NCI-H446 treated with DMSO at 0.1 percent for 48 hours (cell line): ENCODE data around the gene HPD.
A peak's percentile ranks its signal among the peaks of the same experiment; 100 is the strongest.

Experiments used
- DNase-seq: peaks from one replicate; lab custom pipeline; 2025; lab: John Stamatoyannopoulos, UW

Gene HPD

GRCh38 chr12:121810234-121810817 is 48.3 kb downstream of the HPD start:
- DNase-seq = no peak

DNA sequence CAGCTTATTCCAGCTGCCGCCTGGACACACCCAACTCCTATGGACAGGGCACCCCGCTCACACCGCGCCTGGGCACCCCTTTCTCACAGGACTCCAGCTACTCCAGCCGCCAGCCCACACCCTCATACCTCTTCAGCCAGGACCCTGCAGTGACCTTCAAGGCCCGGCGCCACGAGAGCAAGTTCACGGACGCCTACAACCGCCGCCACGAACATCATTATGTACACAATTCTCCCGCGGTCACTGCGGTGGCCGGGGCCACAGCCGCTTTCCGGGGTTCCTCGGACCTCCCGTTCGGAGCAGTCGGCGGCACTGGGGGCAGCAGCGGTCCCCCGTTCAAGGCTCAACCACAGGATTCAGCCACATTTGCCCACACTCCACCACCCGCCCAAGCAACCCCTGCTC is 48.9 kb downstream of the HPD start:
- no peak for DNase-seq

- no peak for DNase-seq
Observed at GRCh38 chr12:121808623-121809022, 50.0 kb downstream of the HPD start.

DNA sequence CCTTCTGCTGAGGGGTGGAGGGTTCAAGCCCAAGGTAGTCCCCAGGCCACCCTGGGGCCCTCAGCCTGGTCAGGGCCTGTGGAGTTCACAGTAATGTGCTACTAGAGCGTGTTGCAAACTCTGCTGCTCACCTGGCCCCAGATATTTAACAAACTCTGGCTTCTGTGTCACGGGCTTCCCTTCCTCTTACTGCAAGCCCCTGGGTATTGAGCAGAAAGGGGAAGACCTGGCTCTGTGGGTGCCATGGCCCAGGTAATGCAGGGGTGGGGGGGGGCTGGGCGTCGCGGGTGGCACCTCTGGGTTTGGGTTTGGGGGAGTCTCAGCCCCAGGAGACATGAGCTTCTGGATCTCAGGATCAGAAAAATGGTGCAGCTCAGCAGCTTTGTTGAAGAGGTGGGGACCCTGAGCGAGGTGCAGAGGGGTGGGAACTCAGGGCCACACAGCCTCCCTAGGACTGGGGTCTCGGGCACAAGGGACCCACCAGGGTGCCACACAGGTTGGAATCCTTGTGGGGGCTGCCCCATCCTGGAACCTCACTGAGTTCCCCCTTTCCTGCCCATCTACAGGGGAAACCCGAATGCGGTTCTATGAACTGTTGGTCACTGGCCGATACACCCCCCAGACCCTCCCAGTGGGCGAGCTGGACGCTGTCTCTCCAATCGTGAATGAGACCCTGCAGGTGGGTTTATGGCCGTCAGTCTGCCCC is 50.9 kb downstream of the HPD start:
- no peak for DNase-seq

DNA sequence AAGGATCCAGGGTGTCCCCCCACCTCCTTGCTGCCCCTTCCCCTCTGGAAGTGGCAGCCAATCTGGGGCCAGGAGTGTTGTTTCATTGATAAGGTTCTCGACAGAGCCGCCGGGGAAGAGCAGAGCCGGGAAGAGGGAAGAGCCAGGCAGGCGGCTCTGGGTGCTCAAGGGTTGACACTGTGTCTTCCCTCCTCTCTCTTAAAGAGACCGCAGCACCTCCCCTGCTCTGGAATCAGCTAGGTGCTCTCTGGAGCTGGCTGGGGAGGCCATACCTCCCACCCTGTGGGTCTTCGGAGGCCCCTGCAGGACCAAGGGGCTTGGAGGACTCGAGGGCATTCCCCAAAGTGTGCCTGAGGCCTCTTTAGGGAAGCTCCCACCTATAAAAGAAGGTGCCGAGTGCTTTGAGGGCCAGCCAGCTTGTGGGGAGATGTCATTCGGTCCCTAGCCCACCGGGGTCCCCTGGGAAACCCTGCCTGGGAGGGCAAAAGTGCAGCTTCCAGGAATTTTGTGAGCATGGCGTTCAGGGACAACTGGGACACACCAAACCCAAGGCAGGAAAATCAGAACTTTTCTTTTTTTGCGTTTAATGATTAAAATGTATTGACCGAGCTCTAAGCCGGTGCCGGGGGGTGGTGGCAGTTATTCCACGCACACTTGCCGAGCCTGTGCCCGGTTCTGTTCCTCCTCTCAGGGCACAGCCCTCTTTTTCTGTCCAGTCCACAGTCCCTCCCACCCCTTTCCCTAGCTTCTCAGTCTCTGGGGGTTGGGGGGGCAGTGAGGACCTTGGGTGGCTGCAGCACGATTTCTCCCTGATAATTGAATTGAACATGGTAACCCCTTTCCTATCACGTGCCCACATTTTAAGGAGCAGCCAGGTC is 51.9 kb downstream of the HPD start:
- no peak for DNase-seq

DNA sequence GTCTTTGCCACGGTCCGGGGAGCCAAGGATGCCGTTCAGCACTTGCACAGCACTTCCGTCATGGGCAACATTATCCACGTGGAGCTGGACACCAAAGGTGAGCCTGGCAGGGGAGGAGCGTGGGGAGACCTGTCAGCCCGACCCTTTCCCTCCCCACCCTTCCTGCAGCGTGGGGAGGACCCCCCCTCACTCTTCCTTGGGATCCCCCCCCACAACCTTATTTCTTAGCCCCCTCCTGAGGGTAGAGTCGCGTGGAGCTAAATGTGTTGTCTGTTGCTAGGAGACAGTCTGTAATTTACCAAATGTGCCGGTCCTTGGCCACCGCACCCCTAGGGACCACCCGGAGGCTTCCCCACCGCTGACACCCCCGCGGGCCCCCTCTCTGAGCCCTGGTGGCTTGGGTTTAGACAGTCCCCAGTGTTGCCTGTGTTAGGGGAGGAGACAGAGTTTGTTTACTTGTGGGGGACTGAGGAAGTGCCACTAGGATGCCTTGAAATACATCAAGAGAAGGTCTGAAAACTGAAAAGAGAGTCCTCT is 52.6 kb downstream of the HPD start:
- no peak for DNase-seq

GRCh38 chr12:121805171-121806008 is 53.3 kb downstream of the HPD start:
- DNase-seq = no peak

- no peak for DNase-seq
Observed at GRCh38 chr12:121804417-121805111, 54.1 kb downstream of the HPD start.

- DNase-seq = no peak
Observed at GRCh38 chr12:121803861-121804416, 54.7 kb downstream of the HPD start, which contains the start of gene SETD1B. SETD1B (plus strand) TSS chr12:121804009; CDS start chr12:121804738, 729 bp downstream.

DNA sequence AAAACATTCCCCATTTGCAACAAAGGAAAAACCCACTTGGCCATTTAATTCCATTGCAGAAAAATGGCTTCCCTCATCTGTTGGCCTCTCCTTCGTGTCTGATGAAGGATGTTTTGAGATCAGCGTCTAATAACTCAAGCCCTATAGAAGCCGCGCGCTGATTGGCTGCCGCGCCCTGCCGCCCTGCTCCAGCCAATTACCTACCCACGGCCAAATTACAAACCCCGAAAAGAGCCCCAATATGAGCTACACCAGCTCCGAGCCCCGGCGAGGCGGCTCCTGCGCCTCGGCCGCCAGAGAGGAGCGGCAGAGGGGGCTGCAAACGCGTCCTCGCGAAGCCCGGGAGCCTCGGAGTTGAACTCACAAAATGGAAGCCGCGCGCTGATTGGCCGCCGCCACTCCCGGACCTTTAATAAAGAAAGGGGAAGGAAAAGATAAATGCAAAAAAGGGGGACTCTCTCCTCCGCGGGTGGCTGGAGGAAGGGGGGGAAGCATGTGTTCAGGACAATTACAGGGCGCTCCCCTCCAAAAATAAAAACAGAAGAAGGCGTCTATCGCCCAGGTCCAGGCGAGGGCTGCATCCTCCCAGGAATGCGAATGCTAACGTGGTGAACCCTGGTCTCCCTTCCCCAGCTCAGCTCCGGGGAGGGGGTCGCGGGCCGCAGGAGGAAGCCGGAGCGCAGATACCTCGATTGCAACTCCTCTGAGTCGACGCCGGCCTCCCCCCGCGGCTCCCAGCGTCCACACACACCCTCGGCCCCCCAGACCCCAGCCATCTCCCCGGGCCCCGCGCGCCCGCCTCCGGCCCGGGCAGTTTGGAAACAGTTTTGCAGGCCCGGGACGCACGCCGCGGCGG is 55.6 kb downstream of the HPD start:
- DNase-seq = peak; percentile 95

DNA sequence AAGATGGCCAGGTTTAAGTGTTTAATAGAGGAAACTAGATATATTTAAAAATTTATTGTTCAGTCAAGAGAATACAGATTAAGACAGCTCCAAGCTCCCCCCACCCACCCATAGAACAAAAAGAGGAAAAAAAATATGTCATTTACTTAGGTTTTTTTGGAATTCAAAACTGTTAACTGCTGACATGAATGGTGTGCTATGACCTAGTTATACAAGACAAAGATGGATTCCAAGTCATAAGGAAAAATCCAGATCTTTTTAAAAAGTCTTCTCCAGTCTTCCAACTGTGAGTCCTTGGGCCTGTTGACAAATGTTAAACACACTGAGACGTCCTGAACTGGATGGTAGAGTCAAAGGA is 56.2 kb downstream of the HPD start:
- no peak for DNase-seq

GRCh38 chr12:121801595-121802484 is 56.8 kb downstream of the HPD start:
- no peak for DNase-seq

DNA sequence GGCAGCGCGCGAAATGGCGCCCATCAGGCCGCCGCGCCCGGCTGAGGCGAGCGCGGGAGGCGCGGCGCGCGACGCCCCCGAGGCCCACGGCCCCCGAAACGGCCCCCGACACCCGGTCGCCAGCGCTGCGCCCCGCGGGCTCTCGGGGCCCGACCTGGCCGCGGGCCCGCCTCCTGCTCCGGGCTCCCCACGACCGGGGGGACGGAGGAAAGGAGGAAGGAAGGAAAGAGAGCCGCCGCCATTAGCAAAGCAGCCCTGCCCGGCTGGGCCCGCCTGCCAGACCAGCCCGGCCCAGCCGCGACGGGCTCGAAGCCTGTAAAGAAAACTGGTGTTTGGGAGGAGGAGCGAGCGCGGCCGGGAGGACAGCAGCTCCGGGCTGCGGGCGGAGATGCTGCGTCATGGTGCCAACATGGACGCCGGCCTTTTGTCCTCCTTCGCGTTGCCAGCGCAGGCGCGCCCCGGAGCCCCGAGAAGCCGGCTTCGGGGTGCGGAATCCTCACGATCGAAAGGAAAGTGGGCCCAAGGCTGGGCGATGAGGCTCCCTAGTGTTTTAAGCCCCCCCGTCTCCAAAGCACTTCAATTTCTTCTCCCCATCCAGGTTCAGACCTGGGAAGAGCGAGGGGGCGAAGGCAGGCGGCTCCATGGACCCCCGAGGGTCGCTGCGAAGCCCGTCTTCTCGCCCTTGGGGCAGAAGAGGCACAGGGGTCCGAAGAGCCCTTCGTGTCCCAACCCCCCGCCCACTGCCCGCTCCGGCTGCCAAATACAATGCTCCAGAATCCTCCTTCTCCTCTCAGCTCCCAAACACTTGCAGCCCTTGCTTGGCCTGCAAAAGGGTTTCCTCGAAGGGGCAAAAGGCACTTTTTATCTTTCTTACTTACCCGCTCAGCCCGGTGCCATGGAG is 57.7 kb downstream of the HPD start:
- DNase-seq = peak; percentile 46

- DNase-seq = peak; percentile 35
Observed at GRCh38 chr12:121799842-121800693, 58.6 kb downstream of the HPD start.

DNA sequence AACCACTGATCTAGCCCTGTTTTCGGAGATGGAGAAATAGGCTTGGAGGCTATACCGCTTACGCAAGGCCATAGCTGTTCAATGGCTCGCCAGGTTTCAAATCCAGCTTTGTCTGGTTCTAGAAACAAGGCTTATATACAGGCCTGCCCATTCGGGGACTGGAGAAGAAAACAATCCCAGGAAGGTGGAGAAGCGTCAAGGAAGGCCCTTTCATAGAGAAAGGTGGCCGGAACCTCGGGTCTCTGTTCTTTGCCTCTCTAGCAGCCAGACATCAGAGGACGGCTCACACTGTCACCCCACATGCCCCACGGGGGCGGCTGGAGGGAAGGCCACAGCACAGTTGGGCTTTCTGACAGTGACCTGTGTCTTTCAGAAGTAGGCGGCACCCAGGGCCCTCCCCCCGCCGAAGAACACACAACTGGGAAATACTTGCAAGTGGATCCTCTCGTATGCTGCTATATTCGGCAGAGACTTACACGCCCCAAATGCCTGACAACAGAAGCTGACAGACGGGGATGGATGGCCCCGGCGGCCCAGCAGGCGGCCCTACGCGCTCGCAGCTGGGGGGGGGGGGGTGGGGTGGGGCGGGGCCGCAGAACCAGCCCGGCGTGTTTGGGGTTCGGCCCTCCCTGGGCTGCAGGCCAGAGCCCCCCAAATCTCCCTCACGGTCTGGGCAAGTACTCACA is 59.4 kb downstream of the HPD start:
- DNase-seq = peak; percentile 50

- no peak for DNase-seq
Observed at GRCh38 chr12:121798787-121799155, 59.9 kb downstream of the HPD start.
